Muscle layer of colon (tissue), 2 donors: ENCODE results near the gene TENM4.

ENCODE experiments used
- H3K27ac ChIP-seq: one replicate; pipeline ENCODE4 v1.7.0; 2013; ENCODE audit warnings: low read depth, mild to moderate bottlenecking, low read length, moderate library complexity
- H3K27me3 ChIP-seq, 2 donors: one replicate each; pipeline ENCODE4 v1.7.0; 2013; ENCODE audit warnings: low read length in 2 of 2, mild to moderate bottlenecking in 2 of 2; ENCODE audit not compliant: insufficient read depth in 2 of 2, control insufficient read depth in 1 of 2
- H3K36me3 ChIP-seq: one replicate; pipeline ENCODE4 v1.7.0; 2013; ENCODE audit warnings: mild to moderate bottlenecking, low read length; ENCODE audit not compliant: insufficient read depth
- H3K4me1 ChIP-seq: one replicate; pipeline ENCODE4 v1.7.0; 2013; ENCODE audit warnings: mild to moderate bottlenecking, low read length; ENCODE audit not compliant: insufficient read depth
- H3K4me3 ChIP-seq, 2 donors: one replicate each; pipeline ENCODE4 v1.7.0; 2013; ENCODE audit warnings: low read length in 2 of 2, low read depth in 1 of 2, mild to moderate bottlenecking in 1 of 2, moderate library complexity in 1 of 2
- H3K9ac ChIP-seq: one replicate; pipeline ENCODE4 v1.7.0; 2013; ENCODE audit warnings: low read length
- H3K9me3 ChIP-seq: one replicate; pipeline ENCODE4 v1.7.0; 2013; ENCODE audit warnings: mild to moderate bottlenecking, low read length
- donor health status: abdominal sarcoma.
- donor health status: Adenocarcinoma of cecum.

TENM4 gene

DNA sequence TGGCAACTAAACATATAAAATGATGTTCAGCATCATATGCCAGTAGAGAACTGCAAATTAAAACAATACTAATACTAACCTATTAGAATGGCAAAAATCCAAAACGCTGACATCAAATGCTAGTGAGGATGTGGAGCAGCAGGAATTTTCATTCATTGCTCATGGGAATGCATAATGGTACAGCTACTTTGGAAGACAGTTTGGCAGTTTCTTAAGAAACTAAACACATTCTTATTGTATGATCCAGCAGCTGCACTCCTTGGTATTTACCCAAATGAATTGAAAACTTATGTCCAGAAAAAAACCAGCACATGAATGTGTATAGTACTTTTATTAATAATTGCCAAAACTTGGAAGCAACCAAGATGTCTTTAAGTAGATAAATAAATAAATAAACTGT lies 258.0 kb downstream of the TENM4 start:
- H3K4me3 ChIP-seq = no peak overlapping the region
- H3K27me3 ChIP-seq = no peaks in the 10 kb centered on the region
- H3K36me3 ChIP-seq = no peaks in the 10 kb centered on the region
- H3K9ac ChIP-seq = no peak overlapping the region
- no peaks in the 10 kb centered on the region for H3K9me3 ChIP-seq
- no peaks in the 10 kb centered on the region for H3K4me1 ChIP-seq
- no peak overlapping the region for H3K27ac ChIP-seq

GRCh38 chr11:79179087-79179486 lies 261.7 kb downstream of the TENM4 start:
- Histone ChIP-seq H3K36me3 (no peaks in the 10 kb centered on the region), H3K4me3 (no peak overlapping the region), H3K27ac (no peak overlapping the region), H3K4me1 (peaks cover under 1% of the 10 kb centered on the region), H3K9me3 (no peaks in the 10 kb centered on the region), H3K27me3 (no peaks in the 10 kb centered on the region), H3K9ac (no peak overlapping the region)

- Histone ChIP-seq H3K9me3 (no peaks in the 10 kb centered on the region), H3K9ac (no peak overlapping the region), H3K36me3 (no peaks in the 10 kb centered on the region), H3K27ac (no peak overlapping the region), H3K4me3 (no peak overlapping the region), H3K27me3 (no peaks in the 10 kb centered on the region), H3K4me1 (peaks cover 11% of the 10 kb centered on the region)
These were observed 266.5 kb downstream of the TENM4 start for GRCh38 chr11:79174045-79175008.

- no peaks in the 10 kb centered on the region for H3K36me3 ChIP-seq
- no peak overlapping the region for H3K4me3 ChIP-seq
- peaks cover 11% of the 10 kb centered on the region for H3K4me1 ChIP-seq
- no peak overlapping the region for H3K27ac ChIP-seq
- no peak overlapping the region for H3K9ac ChIP-seq
- H3K27me3 ChIP-seq = no peaks in the 10 kb centered on the region
- no peaks in the 10 kb centered on the region for H3K9me3 ChIP-seq
These were observed 267.2 kb downstream of the TENM4 start for GRCh38 chr11:79173615-79174014.

GRCh38 chr11:79170321-79170720 lies 270.5 kb downstream of the TENM4 start:
- H3K4me1 ChIP-seq = peaks cover 11% of the 10 kb centered on the region

DNA sequence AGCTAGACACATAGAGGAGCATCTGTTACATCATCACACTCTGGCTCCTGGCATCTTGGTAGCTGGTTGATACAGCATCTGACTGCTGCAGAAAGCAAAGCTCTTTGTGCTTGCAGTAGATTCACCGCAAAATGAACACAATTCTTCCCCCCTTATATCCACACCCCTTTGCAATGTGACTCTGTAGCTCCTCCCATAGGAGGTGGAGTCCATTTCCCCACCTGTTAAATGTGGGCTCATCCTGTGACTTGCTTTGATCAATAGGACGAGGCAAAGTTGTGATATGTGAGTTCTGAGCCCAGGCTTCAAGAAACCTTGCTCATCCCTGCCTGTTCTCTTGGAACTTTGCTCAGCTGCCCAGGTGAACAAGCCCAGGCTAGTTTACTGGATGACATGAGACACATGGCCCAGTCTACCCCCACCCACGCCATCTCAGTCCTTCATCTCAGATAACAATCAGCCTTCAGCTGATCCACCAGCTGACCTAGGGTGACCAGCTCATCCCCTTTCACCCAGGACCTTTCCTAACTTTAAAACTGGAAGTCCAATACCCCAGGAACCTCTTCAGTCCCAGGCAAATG lies 272.2 kb downstream of the TENM4 start:
- Histone ChIP-seq H3K9ac (no peak overlapping the region), H3K36me3 (no peaks in the 10 kb centered on the region), H3K27ac (no peak overlapping the region), H3K9me3 (no peaks in the 10 kb centered on the region), H3K27me3 (no peaks in the 10 kb centered on the region), H3K4me1 (peaks cover 6% of the 10 kb centered on the region), H3K4me3 (no peak overlapping the region)

More at GRCh38 chr11:79170321-79170720, 270.5 kb downstream of the TENM4 start:
- H3K9ac ChIP-seq = no peak overlapping the region
- H3K27ac ChIP-seq = no peak overlapping the region
- H3K36me3 ChIP-seq = no peaks in the 10 kb centered on the region
- H3K27me3 ChIP-seq = no peaks in the 10 kb centered on the region
- no peak overlapping the region for H3K4me3 ChIP-seq
- H3K9me3 ChIP-seq = no peaks in the 10 kb centered on the region

DNA sequence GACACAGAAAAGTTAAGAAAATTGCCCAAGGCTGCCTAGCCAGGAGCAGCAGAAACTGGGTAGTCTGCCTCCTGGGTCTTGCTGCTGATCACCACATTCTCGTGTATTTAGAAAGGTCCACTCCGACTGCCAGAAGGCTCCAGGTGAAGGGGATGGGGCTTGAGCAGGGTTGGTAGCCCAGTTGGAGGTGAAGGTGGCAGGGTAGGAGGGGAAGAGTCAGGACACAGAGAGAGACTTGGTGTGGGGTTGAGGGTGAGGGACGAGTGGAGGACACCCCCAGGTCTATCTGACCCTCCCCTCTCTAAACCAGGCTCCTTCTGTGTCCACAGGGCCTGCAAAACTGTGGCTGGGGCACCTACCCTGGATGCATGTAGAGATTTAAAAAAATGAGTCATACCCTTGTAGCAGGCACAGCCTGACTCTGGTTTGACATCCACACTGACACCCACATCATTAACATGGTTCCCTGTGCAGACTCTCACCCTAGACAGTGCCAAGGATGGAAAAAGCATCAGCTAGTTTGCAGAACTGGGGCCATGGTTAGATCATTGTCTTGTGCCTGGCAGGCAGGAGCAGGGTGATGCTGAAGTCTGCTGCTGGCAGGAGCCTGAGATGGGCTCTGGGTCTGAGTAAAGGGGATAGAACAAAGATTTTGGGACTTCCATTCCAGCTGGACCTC lies 273.2 kb downstream of the TENM4 start:
- H3K4me3 ChIP-seq = no peak overlapping the region
- no peak overlapping the region for H3K27ac ChIP-seq
- H3K27me3 ChIP-seq = no peaks in the 10 kb centered on the region
- H3K36me3 ChIP-seq = no peaks in the 10 kb centered on the region
- no peak overlapping the region for H3K9ac ChIP-seq
- no peaks in the 10 kb centered on the region for H3K9me3 ChIP-seq
- H3K4me1 ChIP-seq = no peaks in the 10 kb centered on the region

DNA sequence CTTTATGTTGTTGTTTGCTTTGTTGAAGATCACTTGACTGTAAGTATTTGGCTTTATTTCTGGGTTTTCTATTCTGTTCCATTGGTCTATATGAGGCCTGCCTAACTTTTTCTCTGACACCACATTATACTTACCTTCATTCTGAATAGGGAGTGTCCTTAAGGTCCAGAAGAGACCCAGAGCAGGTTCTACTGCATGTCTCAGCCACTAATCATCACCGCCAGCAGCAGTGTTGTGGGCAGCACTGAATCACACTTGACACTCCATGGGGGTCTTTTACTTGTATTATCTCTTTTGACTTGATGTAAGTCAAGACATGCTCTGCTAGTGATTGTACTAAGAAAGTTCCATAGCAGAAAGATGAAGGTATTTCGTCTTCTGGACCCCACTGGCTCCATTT lies 274.9 kb downstream of the TENM4 start:
- Histone ChIP-seq H3K4me3 (no peak overlapping the region), H3K9ac (no peak overlapping the region), H3K36me3 (no peaks in the 10 kb centered on the region), H3K27ac (no peak overlapping the region), H3K4me1 (no peaks in the 10 kb centered on the region), H3K9me3 (no peaks in the 10 kb centered on the region), H3K27me3 (no peaks in the 10 kb centered on the region)

DNA sequence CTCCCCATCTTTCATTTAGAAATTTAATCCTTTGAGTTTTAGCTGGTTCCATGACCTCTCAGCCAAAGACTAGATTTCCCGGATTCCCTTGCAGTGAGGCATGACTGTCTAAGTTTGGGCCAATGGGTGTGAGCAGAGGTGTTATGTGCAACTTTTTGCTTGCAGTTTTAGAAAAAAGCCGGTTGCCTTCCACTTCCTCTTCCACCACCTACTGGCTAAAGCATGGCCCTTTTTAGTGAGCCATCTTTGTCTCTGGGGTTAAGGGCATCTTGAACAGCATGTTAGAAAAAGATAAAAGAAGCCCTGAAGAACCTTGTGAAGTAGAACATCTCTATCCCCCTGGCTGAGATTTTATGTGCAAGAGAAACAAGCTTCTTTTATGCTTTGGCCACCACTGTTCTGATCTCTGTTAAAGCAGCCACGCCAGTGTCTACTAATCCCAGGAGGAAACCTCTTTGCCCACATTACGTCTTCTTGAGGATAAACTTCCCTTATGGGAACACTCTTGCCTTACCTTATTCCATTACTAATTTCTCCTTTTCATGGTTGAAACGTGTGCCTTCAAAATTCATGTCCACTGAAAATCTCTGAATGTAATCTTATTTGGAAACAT lies 279.9 kb downstream of the TENM4 start:
- Histone ChIP-seq H3K4me3 (no peak overlapping the region), H3K9ac (no peak overlapping the region), H3K27ac (no peak overlapping the region), H3K9me3 (no peaks in the 10 kb centered on the region), H3K4me1 (no peaks in the 10 kb centered on the region), H3K36me3 (no peaks in the 10 kb centered on the region), H3K27me3 (no peaks in the 10 kb centered on the region)

DNA sequence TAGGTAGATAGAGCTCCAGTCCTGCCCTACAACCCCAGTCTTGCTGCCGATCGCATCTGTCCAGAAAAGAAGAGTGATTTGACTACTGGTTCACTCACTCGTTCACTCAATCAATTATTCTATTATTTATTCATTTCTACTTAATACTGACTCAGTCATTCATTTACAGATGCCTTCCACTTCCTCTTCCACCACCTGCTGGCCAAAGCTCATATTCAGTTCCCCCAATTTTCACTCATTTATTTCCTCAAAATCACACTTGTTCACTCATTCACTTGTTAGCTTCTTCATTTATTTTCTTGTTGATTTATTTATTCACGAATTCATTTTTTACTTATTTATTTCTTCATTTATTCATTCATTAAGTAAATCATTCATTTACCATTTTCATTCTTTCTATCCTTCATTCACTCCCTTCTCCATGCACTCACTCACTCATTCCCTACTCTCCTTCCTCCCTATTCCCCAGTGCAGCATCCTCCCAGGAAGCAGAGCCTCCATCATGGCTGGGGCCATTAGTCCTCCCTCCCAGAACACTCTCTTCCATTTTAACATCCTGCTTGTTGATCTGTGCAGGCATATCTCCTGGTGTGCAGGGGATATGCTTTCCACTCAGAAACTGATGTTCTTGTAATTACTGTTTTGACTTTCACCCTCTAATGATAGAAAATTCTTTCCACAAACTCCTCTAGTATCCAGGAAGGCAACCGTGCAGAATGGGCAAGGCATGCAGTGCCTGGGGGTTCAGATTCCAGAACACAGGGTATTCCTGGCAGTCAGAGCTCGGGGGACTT lies 281.0 kb downstream of the TENM4 start:
- no peak overlapping the region for H3K27ac ChIP-seq
- no peaks in the 10 kb centered on the region for H3K36me3 ChIP-seq
- H3K4me1 ChIP-seq = no peaks in the 10 kb centered on the region
- no peak overlapping the region for H3K4me3 ChIP-seq
- no peaks in the 10 kb centered on the region for H3K27me3 ChIP-seq
- H3K9me3 ChIP-seq = no peaks in the 10 kb centered on the region
- no peak overlapping the region for H3K9ac ChIP-seq
